GM19463 (cell line): Measurements from ENCODE around the gene ALOX12B.
"Not testable (repeated sequence)": the region's sequence is repeated elsewhere in the genome, so short reads cannot be mapped to it uniquely, and the experiment has no call there.

Experiments used
- ATAC-seq: cut with Tn5 transposase; IDR thresholded peaks from one replicate; pipeline ENCODE4 v1.9.1; 2021; ENCODE audit warnings: mild to moderate bottlenecking, moderate library complexity; ENCODE audit not compliant: unreplicated experiment

The ALOX12B gene

GRCh38 chr17:8089728-8090127 lies 2.2 kb upstream of the ALOX12B start:
- no peak for ATAC-seq

DNA sequence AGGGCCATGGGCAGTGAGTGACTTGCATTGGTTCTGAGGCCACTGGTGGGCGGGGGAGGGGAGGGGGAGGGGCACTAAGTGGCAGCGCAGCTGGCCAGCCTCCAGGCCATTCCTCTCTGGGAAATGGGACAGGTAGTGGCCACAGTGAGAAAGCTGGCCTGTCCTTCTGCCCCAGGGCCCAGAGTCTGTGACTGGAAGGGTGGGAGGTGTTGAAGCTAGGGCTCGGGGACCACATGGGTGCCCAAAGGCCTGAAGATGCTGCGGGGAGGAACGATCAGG lies 375 bp upstream of the ALOX12B start:
- no peak for ATAC-seq

DNA sequence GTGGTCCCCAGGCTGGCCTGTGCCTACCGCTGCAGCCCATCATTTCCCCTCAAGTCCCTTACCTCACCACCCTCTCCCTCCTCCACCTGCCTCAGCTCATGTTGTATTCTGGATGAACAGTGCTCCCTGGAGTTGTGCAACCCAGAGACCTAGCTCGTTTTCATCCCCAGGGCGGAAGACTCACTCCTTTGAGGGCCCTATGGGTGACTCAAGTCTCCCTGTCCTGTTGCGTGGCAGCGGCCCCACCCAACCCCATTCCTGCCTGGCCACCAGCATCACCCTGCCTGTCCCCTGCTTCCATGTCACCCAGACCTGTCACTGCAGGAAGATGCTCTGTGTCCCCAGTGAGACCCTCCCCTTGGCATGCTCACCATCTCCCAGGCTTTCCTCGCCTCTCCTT lies 3.3 kb downstream of the ALOX12B start:
- ATAC-seq, result no peak

- ATAC-seq, result no peak
Observed at GRCh38 chr17:8082292-8082691, 5.2 kb downstream of the ALOX12B start.

- ATAC-seq, result no peak
Observed at GRCh38 chr17:8081876-8082275, 5.6 kb downstream of the ALOX12B start.

- ATAC-seq, result no peak
Observed at GRCh38 chr17:8080799-8081219, 6.7 kb downstream of the ALOX12B start.

DNA sequence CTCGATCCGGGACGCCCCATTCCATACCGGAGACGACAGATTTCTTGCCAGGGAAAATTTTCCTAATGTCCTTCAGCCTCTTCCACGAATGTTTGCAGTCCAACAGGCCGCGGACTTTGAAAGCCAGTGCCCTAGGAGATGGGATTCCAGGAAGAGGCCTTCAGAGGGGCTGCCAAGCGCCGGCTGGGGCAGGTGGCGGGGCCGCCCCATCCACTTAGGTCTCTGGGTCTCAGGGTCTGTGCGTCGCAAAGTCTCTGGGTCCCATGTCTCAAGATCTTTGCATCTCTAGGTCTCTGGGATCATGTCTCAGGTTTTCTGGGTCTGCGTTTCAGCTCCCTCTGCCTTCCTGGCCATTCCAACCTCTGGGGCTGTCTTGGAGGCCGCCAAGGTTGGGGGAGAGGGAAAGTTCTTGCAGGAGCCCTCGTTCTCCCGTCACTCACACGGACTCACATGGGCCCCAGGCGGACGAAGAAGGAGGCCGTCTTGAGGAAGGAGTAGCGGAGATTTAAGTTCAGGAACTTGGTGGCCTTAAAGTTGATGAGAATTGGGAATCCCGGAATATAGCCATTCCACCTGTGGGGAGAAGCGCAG lies 7.2 kb downstream of the ALOX12B start:
- no peak for ATAC-seq

DNA sequence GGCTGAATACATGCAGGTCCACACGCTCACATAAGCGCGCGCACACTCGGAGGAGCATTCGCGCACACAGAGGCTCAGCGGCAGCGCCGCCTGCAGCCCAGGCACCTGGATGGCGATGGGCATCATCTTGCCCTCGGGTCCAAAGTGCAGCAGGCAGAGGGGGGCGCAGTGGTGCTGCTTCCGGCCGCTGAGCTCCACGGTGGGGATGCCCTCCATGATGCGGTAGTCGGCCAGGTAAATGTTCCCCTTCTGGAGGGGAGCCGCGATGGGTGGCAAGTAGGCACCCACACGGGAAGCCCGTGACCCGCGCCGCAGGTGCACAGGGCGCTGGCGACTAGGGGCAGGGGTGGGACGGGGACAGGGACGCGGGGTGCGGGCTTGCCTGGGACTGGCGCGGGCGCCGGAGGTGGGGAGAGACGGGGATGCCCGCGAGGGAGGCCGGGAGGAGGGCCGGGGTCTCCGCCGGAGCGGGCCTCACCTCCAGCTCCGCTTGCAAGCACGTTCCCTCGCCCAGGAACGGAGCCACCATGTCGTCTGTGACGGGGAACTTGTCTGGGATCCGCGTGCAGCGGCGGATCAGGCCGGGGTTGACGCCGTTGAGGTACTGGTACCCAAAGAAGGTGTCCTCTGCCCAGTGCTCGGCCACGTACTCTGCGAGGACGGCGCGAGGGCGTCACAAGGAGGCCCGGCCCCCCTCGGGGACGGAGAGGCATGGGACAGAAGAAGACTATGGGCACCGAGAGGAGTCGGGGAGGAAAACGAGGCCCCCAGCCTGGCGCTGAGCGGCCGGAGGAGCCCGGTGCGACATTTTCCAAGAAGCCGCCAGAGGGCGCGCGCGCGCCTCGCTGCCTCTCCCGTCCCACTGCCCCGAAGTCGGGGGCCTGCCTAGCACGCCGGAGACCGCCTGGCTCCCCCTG lies 8.0 kb downstream of the ALOX12B start:
- ATAC-seq, result no peak

GRCh38 chr17:8077939-8078338 lies 9.6 kb downstream of the ALOX12B start:
- ATAC-seq, result not testable (repeated sequence)

DNA sequence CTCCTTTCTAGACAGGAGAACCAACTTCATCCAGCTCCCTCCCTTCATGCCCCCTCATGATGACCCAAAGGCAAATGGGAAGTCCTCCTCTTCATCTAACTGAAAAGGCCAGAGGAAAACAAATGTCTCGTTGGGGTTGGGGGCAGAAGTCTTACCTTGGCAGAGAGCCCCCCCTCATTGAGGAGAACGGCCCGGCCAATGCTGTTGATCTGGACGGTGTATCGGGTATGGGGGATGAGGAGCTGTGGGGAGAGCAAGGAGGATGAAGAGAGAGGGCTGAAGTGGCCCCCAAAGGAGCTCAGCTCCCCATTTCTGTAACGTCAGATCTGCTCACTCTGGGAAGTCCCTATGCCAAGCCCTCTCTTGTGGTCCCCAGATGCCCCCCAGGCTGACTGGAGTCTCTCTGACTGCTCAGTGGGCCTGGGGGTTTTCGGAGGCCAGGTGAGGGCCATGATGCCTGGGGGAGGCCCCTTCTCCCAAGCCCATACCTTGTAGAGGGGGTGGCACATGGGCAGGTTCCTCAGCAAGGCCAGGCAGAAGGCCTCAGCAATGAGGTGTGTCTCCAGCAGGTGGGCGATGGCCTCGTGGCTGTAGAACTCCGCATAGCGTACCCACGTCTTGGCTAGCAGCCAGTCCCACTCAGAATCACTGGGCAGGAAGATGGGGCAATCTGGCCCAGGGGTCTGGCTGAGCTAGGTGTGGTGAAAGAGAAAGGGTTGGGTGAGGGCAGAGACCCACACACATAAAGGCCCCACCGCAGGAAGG lies 10.8 kb downstream of the ALOX12B start:
- no peak for ATAC-seq

DNA sequence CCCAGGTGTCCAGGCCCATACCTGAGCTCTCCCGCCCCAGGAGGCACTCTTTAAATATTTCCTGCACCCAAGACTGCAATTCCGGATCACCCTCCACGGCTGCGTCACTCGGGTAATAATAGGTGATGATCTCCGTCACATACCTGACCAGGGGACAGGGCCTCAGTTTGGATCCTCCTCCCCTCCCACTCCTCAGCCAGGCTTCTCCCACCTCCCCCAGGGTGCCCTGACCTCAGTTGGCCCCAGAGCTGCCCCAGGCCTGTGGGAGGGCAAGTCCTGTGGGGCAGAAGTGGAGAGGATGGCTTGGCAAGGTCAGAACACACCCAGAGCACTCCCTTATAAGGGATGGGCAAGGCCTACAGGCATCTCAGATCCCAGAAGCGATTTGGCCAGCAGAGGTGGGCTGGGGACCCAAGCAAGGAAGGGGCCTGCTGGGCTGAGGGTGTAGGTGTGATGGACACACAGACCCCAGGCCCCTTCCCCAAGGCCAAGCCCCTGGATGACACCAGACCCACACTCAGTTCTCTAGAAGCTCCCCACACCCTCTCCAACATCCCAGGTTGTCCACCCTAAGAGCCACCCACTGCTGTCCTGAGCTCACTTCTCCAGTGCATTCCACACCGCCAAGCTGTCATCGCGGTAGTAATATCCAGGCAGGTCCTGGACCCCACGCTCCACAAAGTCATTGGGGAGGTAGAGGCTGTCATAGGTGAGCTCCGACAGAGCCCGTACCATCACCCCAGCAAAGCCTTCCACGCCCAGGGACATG lies 11.8 kb downstream of the ALOX12B start:
- ATAC-seq, result no peak

- no peak for ATAC-seq
Observed at GRCh38 chr17:8075081-8075480, 12.4 kb downstream of the ALOX12B start.

DNA sequence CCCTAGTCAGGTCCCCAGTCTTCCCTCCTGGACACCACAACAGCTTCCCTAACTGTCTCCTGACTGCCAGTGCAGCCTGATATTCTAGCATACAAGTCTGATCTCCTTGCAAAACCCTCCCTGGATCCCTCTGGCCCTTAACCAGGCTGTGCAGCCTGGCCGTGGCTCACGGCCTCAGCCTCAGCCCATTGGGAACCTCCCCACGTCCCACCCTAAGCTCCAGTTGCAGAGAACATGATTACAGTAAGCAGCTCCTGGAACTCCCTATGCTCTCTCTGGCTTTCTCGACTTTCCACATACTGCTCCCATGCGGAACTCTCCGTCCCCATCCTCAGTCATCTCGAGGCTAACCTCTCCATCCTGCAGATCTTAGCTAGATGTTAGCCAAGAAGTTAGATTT lies 13.0 kb downstream of the ALOX12B start:
- ATAC-seq, result no peak

DNA sequence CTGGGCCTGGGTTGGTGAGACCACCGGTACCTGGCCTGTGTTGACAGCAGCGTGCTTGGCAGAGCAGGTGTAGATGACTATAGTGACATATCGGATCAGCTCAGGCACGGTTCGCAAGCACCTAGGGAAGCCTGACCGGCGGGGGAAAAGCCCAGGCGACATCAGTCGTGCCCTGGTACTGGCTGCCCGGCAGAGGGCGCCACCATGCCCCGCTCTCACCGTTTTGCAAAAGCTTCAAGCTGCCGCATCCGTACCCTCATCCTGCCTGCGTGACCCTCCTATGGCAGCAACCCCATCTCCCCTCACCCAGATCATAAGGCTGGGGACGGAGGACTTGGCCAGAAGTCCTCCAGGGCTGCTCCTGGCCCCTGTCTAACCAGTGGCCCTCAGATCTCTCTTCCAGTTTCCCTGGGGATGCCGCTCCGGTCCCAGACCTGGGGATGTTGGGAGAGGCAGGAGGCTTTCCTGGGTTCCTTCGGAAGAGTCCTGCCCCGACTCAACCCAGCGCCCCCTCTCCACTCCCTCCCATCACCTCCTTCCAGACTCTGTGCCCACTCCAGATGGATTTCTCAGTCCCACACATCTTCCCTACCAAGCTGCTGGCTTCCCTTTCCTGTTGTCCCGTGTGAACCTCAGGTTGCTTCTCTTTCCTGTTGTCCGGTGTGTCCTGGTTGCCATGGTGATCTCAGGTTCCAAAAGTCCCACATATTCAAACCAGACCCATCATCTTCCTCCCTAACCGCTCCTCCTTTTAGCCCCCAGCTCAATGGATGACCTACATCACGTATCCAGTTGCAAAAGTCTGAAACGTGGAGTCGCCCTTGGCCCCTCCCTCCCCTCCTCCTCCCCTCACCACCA lies 13.7 kb downstream of the ALOX12B start:
- ATAC-seq, result no peak

DNA sequence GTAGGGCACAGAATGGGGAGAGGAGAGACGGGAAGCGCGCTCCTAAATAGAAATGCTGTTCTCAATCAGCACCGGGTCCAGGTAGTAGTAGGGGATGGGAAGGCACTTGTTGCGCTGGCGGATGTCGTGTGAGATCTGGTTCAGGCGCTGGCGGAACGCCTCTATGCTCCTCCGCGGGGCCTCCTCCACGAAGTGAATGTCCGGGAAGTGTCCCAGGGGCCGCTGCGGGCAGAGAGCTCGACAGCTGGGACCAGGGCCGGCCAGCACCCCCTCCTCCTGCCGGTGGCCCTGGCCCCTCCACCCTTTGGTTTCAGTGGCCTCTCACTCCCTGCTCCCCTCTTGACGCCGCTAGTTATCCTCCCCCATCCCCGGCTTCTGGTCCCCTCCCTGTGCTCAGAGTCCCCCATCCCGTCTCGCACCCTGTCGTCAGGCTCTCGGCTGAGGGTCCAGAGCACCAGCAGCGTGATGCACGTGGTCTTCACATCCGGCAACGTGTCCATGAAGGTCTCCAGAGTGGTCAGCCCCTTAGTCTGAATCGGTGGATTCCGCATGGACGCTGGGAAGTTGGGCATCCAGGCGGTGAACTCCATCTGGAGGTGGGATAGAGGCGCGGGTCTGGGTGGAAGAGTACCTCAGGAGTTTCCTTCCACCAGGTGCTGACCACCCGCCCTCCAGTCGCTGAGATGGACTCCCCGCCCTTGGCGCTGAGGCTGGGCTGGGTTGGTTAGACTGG lies 14.6 kb downstream of the ALOX12B start:
- ATAC-seq, result no peak

DNA sequence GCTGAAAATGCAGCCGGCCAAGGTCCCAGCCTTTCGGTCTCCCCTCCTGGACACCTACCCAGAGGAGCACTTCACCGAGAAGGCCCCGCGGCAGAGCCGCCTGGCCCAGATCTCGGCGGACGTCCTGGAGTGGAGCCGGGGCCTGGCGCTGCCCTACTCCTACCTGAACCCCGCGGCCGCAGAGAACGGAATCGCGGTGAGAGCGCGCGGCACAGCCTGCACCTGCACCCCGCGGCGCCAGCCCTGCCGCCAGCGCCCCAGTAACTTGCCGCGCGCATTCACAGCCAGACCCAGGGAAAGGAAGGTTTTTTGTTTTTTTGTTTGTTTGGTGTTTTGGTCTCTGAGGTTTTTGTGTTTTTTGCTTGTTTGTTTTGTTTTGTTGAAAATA lies 15.2 kb downstream of the ALOX12B start:
- ATAC-seq, result no peak

GRCh38 chr17:8071496-8071895 lies 16.0 kb downstream of the ALOX12B start:
- ATAC-seq, result no peak

GRCh38 chr17:8069587-8069860 lies 18.0 kb downstream of the ALOX12B start:
- ATAC-seq, result no peak

DNA sequence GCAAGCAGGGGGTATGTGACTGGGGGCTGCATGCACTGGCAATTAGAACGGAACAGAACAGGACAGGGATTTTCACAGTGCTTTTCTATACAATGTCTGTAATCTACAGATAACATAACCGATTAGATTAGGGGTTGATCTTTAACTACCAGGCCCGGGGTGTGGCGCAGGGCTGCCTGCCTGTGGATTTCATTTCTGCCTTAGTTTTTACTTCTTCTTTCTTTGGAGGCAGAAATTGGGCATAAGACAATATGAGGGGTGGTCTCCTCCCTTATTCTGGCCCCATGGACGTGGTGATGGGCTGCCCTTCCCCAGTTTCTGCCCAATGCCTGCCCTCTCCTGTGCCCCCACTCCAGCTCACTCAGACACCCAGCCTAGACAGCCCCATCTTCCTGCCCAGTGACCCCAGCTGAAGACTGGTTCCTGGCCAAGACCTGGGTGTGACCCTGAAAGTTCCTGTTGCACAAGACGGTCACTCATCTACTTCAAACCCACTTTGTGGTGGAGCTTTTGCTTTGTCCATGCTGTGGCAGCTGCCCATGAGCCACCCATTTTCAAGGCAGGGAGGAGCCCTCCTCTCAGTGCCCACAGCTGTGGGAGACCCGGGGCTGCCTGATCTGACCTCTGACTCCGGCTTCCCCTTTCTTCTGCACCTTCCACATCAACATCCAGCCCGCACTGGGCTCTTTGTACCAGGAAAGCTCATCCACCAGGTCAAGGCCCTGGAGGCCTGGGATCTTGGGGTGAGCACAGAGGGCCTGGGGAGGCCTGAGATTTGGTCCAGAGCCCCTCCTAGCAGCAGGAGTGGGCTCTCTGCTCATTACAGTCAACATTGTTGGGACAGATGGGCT lies 18.6 kb downstream of the ALOX12B start:
- ATAC-seq, result no peak
